ENCODE results near the gene SLC1A2. TPM values are rescaled to one million over a fixed set of nuclear protein-coding genes. Genes with fewer than 3 reads are reported as not detected.

SLC1A2 gene
- total RNA-seq, 1 donor from 2014 or later, result 1.9 TPM

DNA sequence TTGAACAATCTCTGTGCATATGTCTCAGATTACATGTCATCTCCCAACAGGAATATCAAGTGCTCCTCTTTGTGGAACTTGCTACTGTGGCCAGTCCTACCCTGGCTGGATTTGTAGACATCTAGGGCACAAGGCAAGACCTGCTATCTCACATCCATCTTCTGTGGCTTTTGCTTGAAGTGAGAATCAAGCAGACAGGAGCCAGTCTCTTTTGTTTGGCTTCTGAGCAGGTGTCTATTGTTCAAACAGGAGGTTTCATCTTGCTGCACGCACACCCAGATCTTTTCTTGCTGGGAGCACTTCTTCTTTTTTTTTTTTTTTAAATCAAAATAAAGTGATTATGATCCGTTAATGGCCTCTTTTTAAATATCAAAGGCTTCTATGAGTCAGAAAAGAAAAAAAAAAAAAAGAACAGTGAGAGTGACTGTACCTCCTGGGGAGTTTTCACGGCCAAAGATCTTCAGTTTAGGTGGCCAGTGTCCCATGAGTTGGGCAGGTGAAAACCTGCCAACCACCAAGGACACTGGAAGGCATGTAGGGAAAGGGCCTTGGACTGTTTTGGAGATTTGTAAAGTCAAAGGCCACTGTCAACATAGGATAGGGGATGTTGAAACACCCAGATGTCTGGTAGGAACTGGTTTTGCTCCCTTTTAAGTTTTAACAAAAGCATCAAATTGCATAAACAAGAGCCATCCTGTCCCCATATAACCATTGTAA is 202.2 kb downstream of the SLC1A2 start:
- no peak for DNase-seq (ENCODE audit: low spot score in 2 of 2, unreplicated experiment in 2 of 2)
- no peaks in the 10 kb centered on the region for H3K4me1 Mint-ChIP-seq
- H3K9me3 Mint-ChIP-seq, result no peaks in the 10 kb centered on the region
- peaks cover 11% of the 10 kb centered on the region for H3K27me3 Mint-ChIP-seq (ENCODE audit: low read depth)
- no peak overlapping the region for H3K27ac Mint-ChIP-seq
- TF ChIP-seq, protein P1, sequence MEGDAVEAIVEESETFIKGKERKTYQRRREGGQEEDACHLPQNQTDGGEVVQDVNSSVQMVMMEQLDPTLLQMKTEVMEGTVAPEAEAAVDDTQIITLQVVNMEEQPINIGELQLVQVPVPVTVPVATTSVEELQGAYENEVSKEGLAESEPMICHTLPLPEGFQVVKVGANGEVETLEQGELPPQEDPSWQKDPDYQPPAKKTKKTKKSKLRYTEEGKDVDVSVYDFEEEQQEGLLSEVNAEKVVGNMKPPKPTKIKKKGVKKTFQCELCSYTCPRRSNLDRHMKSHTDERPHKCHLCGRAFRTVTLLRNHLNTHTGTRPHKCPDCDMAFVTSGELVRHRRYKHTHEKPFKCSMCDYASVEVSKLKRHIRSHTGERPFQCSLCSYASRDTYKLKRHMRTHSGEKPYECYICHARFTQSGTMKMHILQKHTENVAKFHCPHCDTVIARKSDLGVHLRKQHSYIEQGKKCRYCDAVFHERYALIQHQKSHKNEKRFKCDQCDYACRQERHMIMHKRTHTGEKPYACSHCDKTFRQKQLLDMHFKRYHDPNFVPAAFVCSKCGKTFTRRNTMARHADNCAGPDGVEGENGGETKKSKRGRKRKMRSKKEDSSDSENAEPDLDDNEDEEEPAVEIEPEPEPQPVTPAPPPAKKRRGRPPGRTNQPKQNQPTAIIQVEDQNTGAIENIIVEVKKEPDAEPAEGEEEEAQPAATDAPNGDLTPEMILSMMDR (IDR thresholded peaks at IDR 0.05; ENCODE audit: unreplicated experiment), result no peak
- H3K4me3 Mint-ChIP-seq, result no peak overlapping the region
- H3K36me3 Mint-ChIP-seq, result no peaks in the 10 kb centered on the region

DNA sequence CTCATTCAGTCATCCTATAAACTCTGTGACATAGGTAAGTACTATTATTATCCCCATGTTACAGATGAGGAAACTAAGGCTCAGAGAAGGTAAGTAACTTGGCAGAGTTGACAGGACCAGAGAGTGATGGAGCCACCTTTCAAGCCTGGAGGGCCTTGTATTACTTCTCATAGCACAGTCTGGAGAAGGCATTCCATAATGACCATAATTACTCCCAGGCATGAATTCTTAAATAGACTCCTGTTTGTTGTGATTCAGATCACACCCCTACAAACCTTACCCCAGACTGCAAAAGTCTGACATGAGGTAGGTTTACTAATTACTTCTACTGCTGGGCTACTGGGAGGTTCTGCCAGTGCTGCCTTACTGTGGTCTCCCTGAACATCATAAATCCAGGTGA is 203.4 kb downstream of the SLC1A2 start:
- Mint-ChIP-seq H3K9me3 (peaks cover 1% of the 10 kb centered on the region), H3K27me3 (ENCODE audit: low read depth) (peaks cover 11% of the 10 kb centered on the region), H3K4me1 (no peaks in the 10 kb centered on the region), H3K27ac (no peak overlapping the region), H3K4me3 (no peak overlapping the region), H3K36me3 (no peaks in the 10 kb centered on the region)
- TF ChIP-seq, protein P1 (IDR thresholded peaks at IDR 0.05; ENCODE audit: unreplicated experiment), result no peak
- DNase-seq (ENCODE audit: low spot score in 2 of 2, unreplicated experiment in 2 of 2), result no peak

DNA sequence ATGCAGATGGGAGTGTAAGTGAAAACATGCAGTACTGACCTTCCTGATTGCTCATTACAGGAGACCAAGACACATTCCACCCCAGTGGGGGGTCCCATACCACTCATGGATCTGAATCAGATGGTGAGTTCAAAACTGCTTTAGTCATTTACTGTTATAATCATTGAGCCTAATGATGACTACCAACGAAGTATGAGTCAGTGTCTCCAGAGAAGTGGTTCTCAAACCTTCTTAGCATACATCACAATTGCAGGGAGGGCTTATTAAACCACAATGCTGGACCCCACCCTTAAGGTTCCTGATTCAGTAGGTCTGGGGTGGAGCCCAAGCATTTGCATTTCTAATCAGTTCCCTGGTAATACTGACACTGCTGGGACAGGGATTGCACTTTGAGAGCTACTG is 204.6 kb downstream of the SLC1A2 start:
- TF ChIP-seq, protein P1 (IDR thresholded peaks at IDR 0.05; ENCODE audit: unreplicated experiment), result no peak

DNA sequence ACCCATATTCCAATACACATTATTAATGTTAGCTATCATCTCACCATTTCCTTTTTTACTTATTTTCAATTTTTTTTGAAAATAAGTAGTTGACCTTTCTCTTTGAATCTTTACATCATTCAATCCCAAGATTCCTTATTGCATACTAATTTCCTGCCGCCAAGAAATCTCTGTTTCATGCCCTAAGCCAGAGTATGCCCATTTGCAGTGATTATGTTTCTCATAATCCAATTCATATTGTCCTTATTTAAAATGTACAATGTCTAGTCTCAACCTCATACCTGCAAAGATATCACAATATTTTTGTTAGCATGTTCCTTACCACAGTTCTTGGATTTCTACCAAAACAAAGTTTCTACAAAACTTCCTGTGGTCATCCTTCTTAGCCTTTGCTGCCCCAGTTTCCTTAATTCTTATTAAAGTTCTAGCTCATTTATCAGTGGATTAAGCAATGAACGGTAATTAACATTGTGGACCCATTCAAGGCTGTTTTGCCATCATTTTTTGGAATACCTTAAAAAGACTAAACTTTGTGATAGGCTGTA is 205.1 kb downstream of the SLC1A2 start:
- Mint-ChIP-seq H3K27ac (no peak overlapping the region), H3K27me3 (ENCODE audit: low read depth) (peaks cover 6% of the 10 kb centered on the region), H3K4me3 (no peak overlapping the region), H3K4me1 (no peaks in the 10 kb centered on the region), H3K36me3 (no peaks in the 10 kb centered on the region), H3K9me3 (peaks cover 15% of the 10 kb centered on the region)
- no peak for DNase-seq (ENCODE audit: low spot score in 2 of 2, unreplicated experiment in 2 of 2)
- TF ChIP-seq, protein P1 (IDR thresholded peaks at IDR 0.05; ENCODE audit: unreplicated experiment), result no peak

More for the DNA sequence above, 204.6 kb downstream of the SLC1A2 start:
- DNase-seq (ENCODE audit: low spot score in 2 of 2, unreplicated experiment in 2 of 2), result no peak
- H3K27me3 Mint-ChIP-seq (ENCODE audit: low read depth), result peaks cover 8% of the 10 kb centered on the region
- no peak overlapping the region for H3K27ac Mint-ChIP-seq
- no peaks in the 10 kb centered on the region for H3K4me1 Mint-ChIP-seq
- no peaks in the 10 kb centered on the region for H3K36me3 Mint-ChIP-seq
- peaks cover 10% of the 10 kb centered on the region for H3K9me3 Mint-ChIP-seq
- H3K4me3 Mint-ChIP-seq, result no peak overlapping the region

DNA sequence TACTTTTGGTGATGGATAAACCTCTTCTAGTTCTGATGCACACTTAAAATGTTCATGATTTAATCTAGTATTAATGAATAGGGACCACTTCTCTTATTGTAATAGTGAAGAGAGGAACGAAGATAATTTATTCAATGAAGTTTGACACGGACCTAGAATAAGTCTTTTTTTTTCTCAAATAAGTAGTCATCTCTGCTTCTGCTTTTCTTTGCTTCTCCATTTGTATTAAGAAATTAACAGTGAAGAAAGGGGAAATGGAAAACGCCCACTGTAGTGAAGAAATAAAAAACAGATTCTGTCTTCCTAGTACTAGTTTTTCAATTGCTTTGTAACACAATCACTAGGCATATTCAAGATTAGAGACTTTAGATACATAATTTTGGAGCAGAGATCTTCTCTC is 207.4 kb downstream of the SLC1A2 start:
- no peak overlapping the region for H3K27ac Mint-ChIP-seq
- H3K36me3 Mint-ChIP-seq, result no peaks in the 10 kb centered on the region
- peaks cover 6% of the 10 kb centered on the region for H3K27me3 Mint-ChIP-seq (ENCODE audit: low read depth)
- no peak for DNase-seq (ENCODE audit: low spot score in 2 of 2, unreplicated experiment in 2 of 2)
- no peak overlapping the region for H3K4me3 Mint-ChIP-seq
- no peaks in the 10 kb centered on the region for H3K4me1 Mint-ChIP-seq
- peaks cover 15% of the 10 kb centered on the region for H3K9me3 Mint-ChIP-seq
- TF ChIP-seq, protein P1 (IDR thresholded peaks at IDR 0.05; ENCODE audit: unreplicated experiment), result no peak

Data from mesothelial cell of epicardium (in vitro differentiated cells).